Mesenchymal stem cell (in vitro differentiated cells and primary cell): ENCODE results near the gene CLDN15.

Experiments used
- DNase-seq: peaks from one replicate; pipeline ENCODE4 v3.0.0-alpha.2; 2013
- H2AFZ ChIP-seq: one replicate; pipeline ENCODE4 v1.6.1; 2013; ENCODE audit warnings: low read depth, mild to moderate bottlenecking, control low read depth, inconsistent platforms, low read length, moderate library complexity
- H2AK5ac ChIP-seq: 2 replicates; pipeline ENCODE4 v1.6.1; 2013; ENCODE audit warnings: low read length, moderate library complexity, mild to moderate bottlenecking, inconsistent platforms; ENCODE audit not compliant: severe bottlenecking
- H2BK120ac ChIP-seq: one replicate; pipeline ENCODE4 v1.6.1; 2013; ENCODE audit warnings: low read depth, mild to moderate bottlenecking, inconsistent platforms, low read length, moderate library complexity
- H2BK12ac ChIP-seq, 2 experiments: one replicate each; pipeline ENCODE4 v1.6.1; 2013; ENCODE audit warnings: inconsistent platforms in 2 of 2, low read length in 2 of 2, mild to moderate bottlenecking in 2 of 2, moderate library complexity in 2 of 2, control low read depth in 1 of 2
- H2BK15ac ChIP-seq: one replicate; pipeline ENCODE4 v1.6.1; 2013; ENCODE audit warnings: mild to moderate bottlenecking, low read depth, inconsistent platforms; ENCODE audit not compliant: poor library complexity, severe bottlenecking
- H2BK5ac ChIP-seq: 2 replicates; pipeline ENCODE4 v1.6.1; 2013; ENCODE audit warnings: low read depth, mild to moderate bottlenecking, low read length, control low read depth, inconsistent platforms; ENCODE audit not compliant: poor library complexity, severe bottlenecking
- H3K14ac ChIP-seq, 2 experiments: one replicate each; pipeline ENCODE4 v1.6.1; 2013; ENCODE audit warnings: inconsistent platforms in 2 of 2, low read length in 2 of 2, control low read depth in 1 of 2, mild to moderate bottlenecking in 1 of 2, moderate library complexity in 1 of 2
- H3K18ac ChIP-seq, 2 experiments: one replicate each; pipeline ENCODE4 v1.6.1; 2013; ENCODE audit warnings: inconsistent platforms in 2 of 2, low read length in 2 of 2, control low read depth in 1 of 2, low read depth in 1 of 2, mild to moderate bottlenecking in 1 of 2
- H3K23ac ChIP-seq, 2 experiments: one replicate each; pipeline ENCODE4 v1.6.1; 2013; ENCODE audit warnings: inconsistent platforms in 2 of 2, low read length in 2 of 2, mild to moderate bottlenecking in 2 of 2, moderate library complexity in 2 of 2, control low read depth in 1 of 2
- H3K27ac ChIP-seq: 2 replicates; pipeline ENCODE4 v1.5.1; 2013; ENCODE audit warnings: mild to moderate bottlenecking, moderate library complexity, low read length, control low read depth, inconsistent platforms; ENCODE audit not compliant: poor library complexity, severe bottlenecking
- H3K27me3 ChIP-seq, 2 experiments: 2 replicates each; pipeline versions ENCODE4 v1.6.1 to v1.7.0; 2013; ENCODE audit warnings: low read length in 2 of 2, mild to moderate bottlenecking in 2 of 2, moderate library complexity in 2 of 2, control low read depth in 1 of 2, inconsistent platforms in 1 of 2; ENCODE audit not compliant: control insufficient read depth in 1 of 2, insufficient read depth in 1 of 2
- H3K36me3 ChIP-seq, 2 experiments: 2 replicates each; pipeline versions ENCODE4 v1.6.1 to v1.7.0; 2013; ENCODE audit warnings: low read length in 2 of 2, control low read depth in 1 of 2, inconsistent platforms in 1 of 2, low read depth in 1 of 2, mild to moderate bottlenecking in 1 of 2; ENCODE audit not compliant: insufficient read depth in 2 of 2, control insufficient read depth in 1 of 2
- H3K4ac ChIP-seq, 2 experiments: one replicate each; pipeline ENCODE4 v1.6.1; 2013; ENCODE audit warnings: inconsistent platforms in 2 of 2, low read length in 2 of 2, mild to moderate bottlenecking in 2 of 2, moderate library complexity in 2 of 2, control low read depth in 1 of 2, low read depth in 1 of 2
- H3K4me1 ChIP-seq: 2 replicates; pipeline ENCODE4 v1.6.1; 2013; ENCODE audit warnings: low read depth, low read length, control low read depth; ENCODE audit not compliant: control insufficient read depth, insufficient read depth
- H3K4me2 ChIP-seq: 2 replicates; pipeline ENCODE4 v1.6.1; 2013; ENCODE audit warnings: low read length, mild to moderate bottlenecking, inconsistent platforms; ENCODE audit not compliant: poor library complexity, severe bottlenecking
- H3K4me3 ChIP-seq, 2 experiments: 2 replicates each; pipeline versions ENCODE4 v1.5.1 to v1.7.0; 2013; ENCODE audit warnings: low read length in 2 of 2, mild to moderate bottlenecking in 2 of 2, control low read depth in 1 of 2, low read depth in 1 of 2; ENCODE audit not compliant: insufficient read depth in 1 of 2
- H3K79me1 ChIP-seq: replicated peaks from 2 replicates; pipeline ENCODE4 v1.6.1; 2013; ENCODE audit warnings: mild to moderate bottlenecking, control low read depth, low read length, inconsistent platforms; ENCODE audit not compliant: poor library complexity, severe bottlenecking
- H3K9ac ChIP-seq: 2 replicates; pipeline ENCODE4 v1.7.0; 2013; ENCODE audit warnings: mild to moderate bottlenecking, low read length, moderate library complexity
- H3K9me3 ChIP-seq: 2 replicates; pipeline ENCODE4 v1.7.0; 2013; ENCODE audit warnings: mild to moderate bottlenecking, low read length; ENCODE audit not compliant: control insufficient read depth
- H4K8ac ChIP-seq: one replicate; pipeline ENCODE4 v1.6.1; 2013; ENCODE audit warnings: inconsistent platforms, mild to moderate bottlenecking, low read length, moderate library complexity
- H4K91ac ChIP-seq: one replicate; pipeline ENCODE4 v1.6.1; 2013; ENCODE audit warnings: mild to moderate bottlenecking, low read length, inconsistent platforms
- WGBS: methylation state at CpG from one replicate; pipeline ENCODE4 v1.1.7; 2013; ENCODE audit warnings: mixed read lengths; 5-methylcytosine and 5-hydroxymethylcytosine counted together

The CLDN15 gene

GRCh38 chr7:101238226-101239182, 902 bp upstream of the CLDN15 start:
- Histone ChIP-seq H3K79me1 (peaks cover 26% of the 10 kb centered on the region), H3K4me2 (no peak overlapping the region), H2BK15ac (no peak overlapping the region), H3K4me1 (peaks cover 29% of the 10 kb centered on the region), H3K27ac (peak overlapping the region; percentile 27), H3K4ac (no peak overlapping the region), H4K8ac (peak overlapping the region; percentile 19), H3K18ac (no peak overlapping the region), H3K36me3 (peaks cover 34 to 75% of the 10 kb centered on the region in 2 experiments), H2AFZ (no peak overlapping the region), H2BK120ac (no peak overlapping the region), H2AK5ac (no peak overlapping the region), H3K23ac (no peak overlapping the region), H2BK5ac (no peak overlapping the region), H3K4me3 (peak overlapping the region in 1 of 2 experiments; percentile 50), H4K91ac (no peak overlapping the region), H3K14ac (no peak overlapping the region), H3K9me3 (no peaks in the 10 kb centered on the region), H3K27me3 (no peaks in the 10 kb centered on the region), H3K9ac (peak overlapping the region; percentile 56), H2BK12ac (no peak overlapping the region)
- no peak for DNase-seq
- 93% methylated on average over 25 of the region's 28 CpGs for WGBS

GRCh38 chr7:101236292-101236835, 1.2 kb downstream of the CLDN15 start:
- no peaks in the 10 kb centered on the region for H3K27me3 ChIP-seq
- H3K18ac ChIP-seq, result no peak overlapping the region
- H3K27ac ChIP-seq, result no peak overlapping the region
- H4K8ac ChIP-seq, result no peak overlapping the region
- H3K79me1 ChIP-seq, result peaks cover 22% of the 10 kb centered on the region
- H3K9me3 ChIP-seq, result no peaks in the 10 kb centered on the region
- WGBS, result 99% methylated on average over 21 of the region's 21 CpGs
- H3K4me1 ChIP-seq, result peaks cover 39% of the 10 kb centered on the region
- H3K14ac ChIP-seq, result no peak overlapping the region
- H2AFZ ChIP-seq, result no peak overlapping the region
- H2BK15ac ChIP-seq, result no peak overlapping the region
- peaks cover 33 to 70% of the 10 kb centered on the region in 2 experiments for H3K36me3 ChIP-seq
- no peak overlapping the region for H2BK5ac ChIP-seq
- H3K4me3 ChIP-seq, result no peak overlapping the region
- H2BK120ac ChIP-seq, result no peak overlapping the region
- no peak overlapping the region for H3K9ac ChIP-seq
- H2BK12ac ChIP-seq, result no peak overlapping the region
- H4K91ac ChIP-seq, result no peak overlapping the region
- no peak overlapping the region for H2AK5ac ChIP-seq
- no peak for DNase-seq
- H3K4ac ChIP-seq, result no peak overlapping the region
- H3K23ac ChIP-seq, result no peak overlapping the region
- no peak overlapping the region for H3K4me2 ChIP-seq

- H4K91ac ChIP-seq, result no peak overlapping the region
- no peak overlapping the region for H3K27ac ChIP-seq
- H3K14ac ChIP-seq, result no peak overlapping the region
- H2BK15ac ChIP-seq, result no peak overlapping the region
- H2AK5ac ChIP-seq, result no peak overlapping the region
- H3K9ac ChIP-seq, result no peak overlapping the region
- peaks cover 36 to 66% of the 10 kb centered on the region in 2 experiments for H3K36me3 ChIP-seq
- no peak overlapping the region for H4K8ac ChIP-seq
- WGBS, result 86% methylated on average over 6 of the region's 9 CpGs
- no peak overlapping the region for H3K18ac ChIP-seq
- H2BK120ac ChIP-seq, result no peak overlapping the region
- no peak for DNase-seq
- no peak overlapping the region for H3K23ac ChIP-seq
- no peaks in the 10 kb centered on the region for H3K9me3 ChIP-seq
- H3K4ac ChIP-seq, result no peak overlapping the region
- peaks cover 17% of the 10 kb centered on the region for H3K79me1 ChIP-seq
- no peaks in the 10 kb centered on the region for H3K27me3 ChIP-seq
- no peak overlapping the region for H3K4me2 ChIP-seq
- no peak overlapping the region for H2BK12ac ChIP-seq
- no peak overlapping the region for H2BK5ac ChIP-seq
- H3K4me1 ChIP-seq, result peaks cover 39% of the 10 kb centered on the region
- H3K4me3 ChIP-seq, result no peak overlapping the region
- no peak overlapping the region for H2AFZ ChIP-seq
These were observed 2.1 kb downstream of the CLDN15 start for GRCh38 chr7:101235522-101235921.

- Histone ChIP-seq H3K27me3 (no peaks in the 10 kb centered on the region), H3K4ac (no peak overlapping the region), H3K79me1 (peaks cover 13% of the 10 kb centered on the region), H3K4me3 (no peak overlapping the region), H2BK5ac (no peak overlapping the region), H3K23ac (no peak overlapping the region), H2AK5ac (no peak overlapping the region), H3K18ac (no peak overlapping the region), H4K8ac (no peak overlapping the region), H3K4me2 (no peak overlapping the region), H3K27ac (no peak overlapping the region), H3K14ac (no peak overlapping the region), H2AFZ (no peak overlapping the region), H2BK120ac (no peak overlapping the region), H3K9me3 (no peaks in the 10 kb centered on the region), H3K9ac (no peak overlapping the region), H2BK15ac (no peak overlapping the region), H2BK12ac (no peak overlapping the region), H4K91ac (no peak overlapping the region), H3K4me1 (peaks cover 39% of the 10 kb centered on the region), H3K36me3 (peaks cover 31 to 62% of the 10 kb centered on the region in 2 experiments)
- whole genome bisulfite sequencing, result 70% methylated on average over 11 of the region's 11 CpGs
- no peak for DNase-seq
These were observed 2.6 kb downstream of the CLDN15 start for GRCh38 chr7:101235050-101235449.
